Left ventricle myocardium superior (tissue), 1 donor: ENCODE data around the gene JARID2. TPM values are rescaled to one million over a fixed set of nuclear protein-coding genes. Genes with fewer than 3 reads are reported as not detected.

Source experiments
- ATAC-seq: fragments of 200-7000 bp; cut with Tn5 transposase; one replicate; pipeline ENCODE4 v1.9.1; 2020; ENCODE audit warnings: mild to moderate bottlenecking, moderate library complexity
- DNase-seq: peaks from one replicate; pipeline ENCODE4 v3.0.0-alpha.2; 2020
- intact Hi-C: fragments of 100-400 bp; cut with micrococcal nuclease; formaldehyde crosslinking; loops from one replicate; pipeline ENCODE4 v1.11.0; 2022
- total RNA-seq: library from RNA; stranded (reverse); fragmentation: NEBNext Ultra II Directional; extraction: Animal tissue kit (Norgen Biotek cat#: 25700); gene quantifications from one replicate; pipeline ENCODE4 v1.2.1, GENCODE V29; 2021
- donor health status: DM: no; HTN: yes; CAD: no; lungs with severe emphysema.

The JARID2 gene
- total RNA-seq, 1 donor from 2014 or later, result 10.2 TPM

GRCh38 chr6:15246217-15246665, 372 bp downstream of the JARID2 start:
- intact Hi-C loops, result no loop called here
- ATAC-seq, result no peak
- no peak for DNase-seq

GRCh38 chr6:15246666-15247499, 1.0 kb downstream of the JARID2 start:
- ATAC-seq (no peak), DNase-seq (no peak)
- intact Hi-C loops, result no loop called here

GRCh38 chr6:15247500-15248450, 1.9 kb downstream of the JARID2 start:
- peak; percentile 78 for DNase-seq
- intact Hi-C loops, result no loop called here
- ATAC-seq, result no peak

DNA sequence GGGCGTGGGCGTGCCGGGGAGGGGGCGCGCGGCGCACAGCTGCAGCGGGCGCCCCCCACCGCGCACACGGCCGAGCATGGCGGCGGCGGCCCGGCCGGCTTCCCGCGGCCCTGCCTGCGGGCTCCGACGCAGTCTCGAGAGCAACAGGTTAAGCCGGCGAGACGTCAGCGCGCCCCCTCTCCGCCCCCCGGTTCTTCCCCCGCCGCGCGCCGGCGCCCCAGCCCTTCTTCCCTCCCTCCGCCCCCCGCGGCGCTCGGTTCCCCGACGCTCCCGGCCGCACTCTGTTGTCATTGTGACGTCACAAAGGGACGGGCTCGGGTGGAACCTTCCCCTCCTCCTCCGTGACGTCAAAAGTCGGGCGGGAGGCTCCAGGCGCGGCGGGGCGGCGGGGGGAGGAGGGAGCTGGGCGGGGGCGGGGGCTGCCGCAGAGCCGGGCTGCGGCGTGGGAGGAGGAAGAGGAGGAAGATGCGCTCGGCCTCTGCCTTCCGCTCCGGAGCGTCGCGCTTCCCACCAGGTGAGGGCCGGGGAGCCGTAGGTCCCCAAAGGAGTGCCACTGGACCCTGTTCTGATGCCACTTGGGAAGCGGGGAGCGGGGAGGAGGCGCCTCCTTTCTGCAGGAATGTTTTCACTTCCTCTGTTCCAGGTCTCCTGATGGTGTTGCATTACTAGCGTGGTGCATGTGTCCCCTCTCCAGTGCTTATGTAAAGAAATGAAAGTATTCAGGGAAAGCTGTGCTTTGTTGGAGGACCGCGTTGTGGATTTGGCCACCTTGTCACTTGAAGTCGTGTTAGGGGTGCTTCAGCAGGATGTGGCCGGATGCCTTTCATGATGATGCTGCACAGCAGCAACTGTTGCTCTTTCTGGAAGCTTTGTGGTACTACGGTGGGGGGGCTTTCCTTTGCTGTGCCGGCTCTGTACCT, 2.8 kb downstream of the JARID2 start:
- ATAC-seq, result peak; percentile 56
- intact Hi-C loops, result no loop called here
- peak; percentile 95 for DNase-seq

DNA sequence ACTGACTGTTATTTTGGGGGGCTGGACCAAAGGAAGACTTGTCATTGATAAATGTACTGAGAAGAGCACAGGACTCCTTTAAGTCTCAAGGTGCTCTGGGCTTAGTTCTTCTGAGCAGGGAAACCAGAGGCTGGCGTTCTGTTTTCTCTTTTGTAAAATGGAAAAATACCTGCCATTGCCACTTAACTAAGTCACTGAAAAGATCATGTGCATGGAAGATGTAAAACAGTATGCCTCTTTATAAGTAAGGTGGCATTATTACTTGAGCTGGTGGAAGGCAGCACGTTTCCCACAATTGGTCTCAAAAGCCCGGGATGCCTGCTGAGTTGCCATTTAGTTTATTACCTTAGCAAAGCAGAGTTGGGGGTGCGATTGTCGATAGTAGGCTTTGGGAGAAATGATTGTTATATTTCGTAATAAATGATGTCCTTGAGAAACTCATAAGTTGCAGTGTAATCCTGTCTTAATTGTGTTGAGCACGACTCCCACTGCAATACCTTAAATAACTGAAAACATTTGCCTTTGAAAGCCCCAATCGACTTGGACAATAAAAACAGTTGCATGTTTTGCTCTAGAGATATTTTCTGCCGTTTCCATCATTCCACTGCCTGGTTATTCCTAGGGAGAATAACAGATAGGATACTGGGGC, 3.6 kb downstream of the JARID2 start:
- ATAC-seq (no peak), DNase-seq (no peak)
- intact Hi-C loops, result no loop called here

DNA sequence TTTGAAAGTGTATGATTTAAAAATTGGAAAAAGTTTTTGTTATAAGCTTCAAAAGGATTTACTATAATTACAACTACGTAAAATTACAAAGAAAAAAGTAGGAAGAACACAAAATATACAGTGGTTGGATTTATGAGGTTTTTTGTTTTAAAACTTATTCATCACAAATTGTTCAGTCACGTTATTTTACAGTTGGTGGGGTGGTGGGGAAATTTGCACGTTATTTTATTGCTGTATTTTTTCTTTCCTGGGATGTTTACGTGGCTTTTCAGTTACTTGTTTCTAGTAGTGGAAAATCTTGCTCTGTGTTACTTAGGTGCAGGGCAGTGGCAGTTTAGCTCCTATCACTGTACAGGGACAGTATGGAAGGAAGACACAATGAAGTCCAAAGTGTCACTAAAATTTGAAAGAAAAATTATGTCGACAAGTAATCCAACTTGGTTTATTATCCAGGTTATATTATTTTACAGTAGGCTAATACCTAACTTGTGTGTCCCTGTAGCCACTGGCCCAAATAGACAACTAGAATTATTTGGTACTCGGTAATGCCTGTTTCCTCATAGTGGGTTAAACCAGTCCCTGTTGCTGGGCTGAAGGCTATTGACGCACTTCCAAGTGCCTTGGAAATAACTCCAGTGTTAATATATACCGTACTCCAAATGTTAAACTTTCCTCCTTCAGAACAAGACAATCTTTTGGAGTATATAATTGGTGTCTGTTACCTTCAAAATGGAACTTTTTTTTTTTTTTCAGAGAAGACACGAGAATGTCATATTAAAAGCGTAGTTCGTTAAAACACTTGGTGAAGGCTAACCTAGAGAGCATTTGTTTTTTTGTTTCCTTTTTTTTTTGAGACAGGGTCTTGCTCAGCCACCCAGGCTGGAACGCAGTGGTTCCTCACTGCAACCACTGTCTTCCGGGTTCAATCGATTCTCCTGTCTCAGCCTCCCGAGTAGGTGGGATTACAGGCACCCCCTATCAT, 4.6 kb downstream of the JARID2 start:
- DNase-seq (no peak), ATAC-seq (no peak)
- intact Hi-C loops, result no loop called here

DNA sequence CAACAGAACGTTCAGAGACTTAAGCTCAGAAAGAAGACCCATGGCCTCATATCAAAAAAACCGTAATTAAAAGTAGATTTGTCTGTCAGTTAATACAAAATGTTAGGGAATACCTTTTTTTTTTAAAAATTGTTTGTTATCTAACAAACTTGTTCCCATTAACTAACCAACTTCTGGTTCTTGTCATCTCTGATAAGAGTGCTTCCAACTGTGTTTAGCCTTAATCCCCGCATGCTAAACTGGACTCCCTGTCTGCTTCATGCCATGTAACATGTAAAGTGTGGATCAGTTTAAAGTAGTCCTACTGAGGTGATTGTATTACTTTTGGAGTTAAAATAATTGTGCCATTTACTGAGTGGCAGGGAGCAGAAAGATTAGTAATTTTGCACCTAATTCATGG, 6.3 kb downstream of the JARID2 start:
- intact Hi-C loops, result no loop called here
- no peak for DNase-seq
- no peak for ATAC-seq

DNA sequence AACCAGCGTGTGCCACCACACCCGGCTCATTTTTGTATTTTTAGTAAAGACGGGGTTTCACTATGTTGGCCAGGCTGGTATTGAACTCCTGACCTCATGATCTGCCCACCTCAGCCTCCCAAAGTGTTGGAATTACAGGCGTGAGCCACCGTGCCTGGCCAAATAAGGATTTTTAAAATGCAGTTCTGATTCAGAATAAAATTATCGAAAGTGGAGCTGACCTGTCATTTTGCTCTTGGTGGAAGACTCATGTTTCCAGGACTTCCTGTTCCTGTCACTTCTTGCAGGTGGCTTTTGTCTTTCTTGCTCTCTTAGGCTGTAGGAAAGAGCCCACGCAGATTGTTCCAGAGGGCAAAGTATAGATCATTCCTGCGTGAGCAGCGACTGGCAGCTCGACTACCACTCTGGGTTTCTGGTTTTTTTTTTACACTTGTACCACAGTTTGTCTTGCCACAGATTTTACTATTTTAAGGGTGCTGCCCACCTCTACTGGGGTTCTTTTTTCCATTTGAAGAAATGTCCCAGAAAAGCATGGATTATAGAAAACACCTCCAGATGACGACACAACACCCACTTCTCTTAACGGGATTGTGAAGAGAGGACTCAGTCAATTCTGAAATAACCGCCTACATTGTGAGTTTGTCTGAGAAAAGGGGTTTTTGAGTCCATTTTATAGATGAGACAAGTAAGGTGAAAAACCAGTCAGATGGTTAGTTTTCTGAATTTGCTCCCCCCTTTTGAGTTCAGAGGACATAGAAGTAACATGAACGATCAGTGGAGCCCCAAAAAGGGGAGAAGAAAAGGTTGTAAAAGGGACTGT, 7.5 kb downstream of the JARID2 start:
- DNase-seq, result no peak
- ATAC-seq, result no peak
- intact Hi-C loops, result no loop called here

GRCh38 chr6:15254070-15254975, 8.5 kb downstream of the JARID2 start:
- DNase-seq (no peak), ATAC-seq (no peak)
- intact Hi-C loops, result no loop called here

- DNase-seq (no peak), ATAC-seq (no peak)
- intact Hi-C loops, result no loop called here
Observed at GRCh38 chr6:15255481-15255880, 9.6 kb downstream of the JARID2 start.

- intact Hi-C loops, result no loop called here
Observed at GRCh38 chr6:15255909-15256395, 10.1 kb downstream of the JARID2 start.

GRCh38 chr6:15256538-15257271, 10.8 kb downstream of the JARID2 start:
- DNase-seq, result no peak
- ATAC-seq, result peak; percentile 87
- intact Hi-C loops, result no loop called here

More at GRCh38 chr6:15255909-15256395, 10.1 kb downstream of the JARID2 start:
- DNase-seq (no peak), ATAC-seq (no peak)

GRCh38 chr6:15257357-15258132, 11.7 kb downstream of the JARID2 start:
- intact Hi-C loops, result no loop called here
- no peak for DNase-seq
- ATAC-seq, result peak; percentile 64

DNA sequence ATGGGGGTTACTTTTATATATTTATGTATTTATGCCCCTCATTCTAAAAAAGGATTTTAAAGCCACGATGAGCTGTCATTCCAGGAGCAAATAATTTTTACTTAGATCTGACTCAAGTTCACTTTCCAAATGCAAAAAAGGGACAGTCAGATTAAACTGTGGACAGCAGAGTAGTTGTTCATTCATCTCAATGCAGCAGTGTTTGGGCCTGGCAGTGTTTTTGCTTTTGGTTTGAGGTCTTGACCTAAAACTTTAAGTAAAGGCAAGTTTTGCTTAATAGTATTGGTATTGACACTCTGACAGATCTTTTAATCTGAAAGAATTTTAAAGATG, 13.9 kb downstream of the JARID2 start:
- intact Hi-C loops, result loop anchor here (10.0 kb wide), 1 partner anchor 185 kb away; no protein-coding TSS in a partner anchor
- ATAC-seq (no peak), DNase-seq (no peak)
